GM12878 (cell line): ENCODE results near the gene C2CD4D. TPM values are rescaled to one million over a fixed set of nuclear protein-coding genes. Genes with fewer than 3 reads are reported as not detected.

Source experiments
- ATF2 ChIP-seq: IDR thresholded peaks from 2 replicates; pipeline ENCODE4 v1.6.1; 2012; ENCODE audit warnings: low read length, inconsistent platforms
- BACH1 ChIP-seq: fragments of 450-650 bp; IDR thresholded peaks from 2 replicates; pipeline ENCODE4 v1.6.1; 2017; ENCODE audit warnings: mild to moderate bottlenecking, borderline replicate concordance
- CBX5 ChIP-seq: sonication (generic); IDR thresholded peaks from 2 replicates; pipeline ENCODE4 v1.6.1; 2016; ENCODE audit warnings: low read depth, moderate library complexity, mild to moderate bottlenecking, inconsistent platforms
- CEBPB ChIP-seq, 2 experiments: fragments of 150-350 bp in 1 of 2; IDR thresholded peaks; 2 replicates each; pipeline ENCODE4 v1.6.1; 2012 to 2014; ENCODE audit warnings: low read depth in 2 of 2, low read length in 2 of 2, borderline replicate concordance in 1 of 2, inconsistent platforms in 1 of 2
- CHD4 ChIP-seq: fragments of 200-600 bp; sonication (generic); IDR thresholded peaks from 2 replicates; pipeline ENCODE4 v1.6.1; 2016; ENCODE audit warnings: mild to moderate bottlenecking
- CREB1 ChIP-seq: IDR thresholded peaks from 2 replicates; pipeline ENCODE4 v1.6.1; 2012; ENCODE audit warnings: low read depth, mild to moderate bottlenecking, inconsistent platforms
- FOXK2 ChIP-seq: fragments of 450-650 bp; IDR thresholded peaks from 2 replicates; pipeline ENCODE4 v1.6.1; 2017; ENCODE audit warnings: mild to moderate bottlenecking, moderate library complexity
- GABPA ChIP-seq: IDR thresholded peaks from 2 replicates; pipeline ENCODE4 v1.6.1; 2014; ENCODE audit warnings: antibody characterized with exemption, low read depth, mild to moderate bottlenecking, inconsistent platforms
- HSF1 ChIP-seq: fragments of 150-350 bp; IDR thresholded peaks from 2 replicates; pipeline ENCODE4 v1.6.1; 2014; ENCODE audit warnings: mild to moderate bottlenecking, low read depth, low read length
- IKZF1 ChIP-seq: fragments of 450-650 bp; conservative IDR thresholded peaks from 2 replicates; pipeline ENCODE4 v1.6.1; 2017; ENCODE audit warnings: antibody characterized with exemption, mild to moderate bottlenecking
- KLF5 ChIP-seq: fragments of 450-650 bp; IDR thresholded peaks from 2 replicates; pipeline ENCODE4 v1.6.1; 2014; ENCODE audit warnings: mild to moderate bottlenecking; ENCODE audit not compliant: partially characterized antibody
- LARP7 ChIP-seq: fragments of 450-650 bp; IDR thresholded peaks from 2 replicates; pipeline ENCODE4 v1.6.1; 2017; ENCODE audit warnings: mild to moderate bottlenecking
- MTA3 ChIP-seq: IDR thresholded peaks from 2 replicates; pipeline ENCODE4 v1.6.1; 2012; ENCODE audit warnings: low read length, inconsistent platforms, borderline replicate concordance
- MYB ChIP-seq: fragments of 150-350 bp; IDR thresholded peaks from 2 replicates; pipeline ENCODE4 v1.6.1; 2014; ENCODE audit warnings: mild to moderate bottlenecking, low read depth, low read length, borderline replicate concordance
- PAX8 ChIP-seq: fragments of 450-650 bp; IDR thresholded peaks from 2 replicates; pipeline ENCODE4 v1.6.1; 2017; ENCODE audit warnings: mild to moderate bottlenecking, moderate library complexity
- SIX5 ChIP-seq: IDR thresholded peaks from 2 replicates; pipeline ENCODE4 v1.6.1; 2011; ENCODE audit warnings: mild to moderate bottlenecking, low read depth, low read length, moderate library complexity; ENCODE audit not compliant: severe bottlenecking
- TCF3 ChIP-seq: IDR thresholded peaks from 2 replicates; pipeline ENCODE4 v1.6.1; 2012; ENCODE audit warnings: low read depth, mild to moderate bottlenecking, low read length, borderline replicate concordance; ENCODE audit not compliant: insufficient read depth
- ZBTB33 ChIP-seq: fragments of 450-650 bp; IDR thresholded peaks from 2 replicates; pipeline ENCODE4 v1.6.1; 2017; ENCODE audit warnings: mild to moderate bottlenecking
- ZNF687 ChIP-seq: fragments of 450-650 bp; IDR thresholded peaks from 2 replicates; pipeline ENCODE4 v1.6.1; 2017; ENCODE audit warnings: mild to moderate bottlenecking, moderate library complexity
- polyA plus RNA-seq, 11 experiments: library from polyadenylated mRNA; depleted of rRNA in 4 of 11; unstranded in 6 of 11; stranded (reverse) in 5 of 11; fragments of >200 nt; fragmentation: Nextera tagmentation in 4 of 11; fragmentation: Illumina TruSeq in 1 of 11; extraction: Ambion mirVana in 4 of 11; extraction: Trizol in 1 of 11; gene quantifications; 1 replicate in 1 of 11; 2 replicates in 10 of 11; pipeline versions ENCODE4 v1.2.1 to v1.2.3, GENCODE V29; 2011 to 2016; ENCODE audit warnings: inconsistent platforms in 2 of 11, missing spikeins in 2 of 11, low read depth in 1 of 11
- total RNA-seq, 4 experiments: library from RNA; depleted of rRNA in 3 of 4; stranded (reverse); fragments of >200 nt in 3 of 4; fragmentation: Illumina TruSeq in 1 of 4; extraction: Trizol in 1 of 4; gene quantifications; 2 replicates each; pipeline versions ENCODE4 v1.2.1 to v1.2.3, GENCODE V29; 2013 to 2021
- TF ChIP-seq, protein P1 (sequence below): fragments of 450-650 bp; IDR thresholded peaks from 2 replicates; pipeline ENCODE4 v1.6.1; 2017; ENCODE audit warnings: low read depth, mild to moderate bottlenecking, moderate library complexity

The C2CD4D gene
- total and polyA plus RNA-seq, 10 of the 15 experiments (the other 5 are each of a cell fraction or from before 2014, with no cell fraction given) = 0.03 to 0.67 (median 0.13) TPM; not detected in 4

GRCh38 chr1:151838222-151839081 is 1.2 kb downstream of the C2CD4D start (continued):
- TF ChIP-seq ZNF687 (peak; percentile 88), HSF1 (no peak), MYB (no peak), BACH1 (no peak), TCF3 (peak; percentile 65; the same call in 1 of the 2 replicates), GABPA (no peak), IKZF1 (peak; percentile 93), CREB1 (no peak), ZBTB33 (no peak), MTA3 (no peak), CBX5 (no peak), SIX5 (no peak), LARP7 (peak; percentile 56), KLF5 (no peak), PAX8 (no peak), CEBPB (IDR thresholded peaks at IDR 0.05; ENCODE audit: borderline replicate concordance in 1 of 2, low read depth in 2 of 2, low read length in 2 of 2) (no peak), FOXK2 (no peak), CHD4 (no peak), ATF2 (no peak)
- TF ChIP-seq, protein P1, sequence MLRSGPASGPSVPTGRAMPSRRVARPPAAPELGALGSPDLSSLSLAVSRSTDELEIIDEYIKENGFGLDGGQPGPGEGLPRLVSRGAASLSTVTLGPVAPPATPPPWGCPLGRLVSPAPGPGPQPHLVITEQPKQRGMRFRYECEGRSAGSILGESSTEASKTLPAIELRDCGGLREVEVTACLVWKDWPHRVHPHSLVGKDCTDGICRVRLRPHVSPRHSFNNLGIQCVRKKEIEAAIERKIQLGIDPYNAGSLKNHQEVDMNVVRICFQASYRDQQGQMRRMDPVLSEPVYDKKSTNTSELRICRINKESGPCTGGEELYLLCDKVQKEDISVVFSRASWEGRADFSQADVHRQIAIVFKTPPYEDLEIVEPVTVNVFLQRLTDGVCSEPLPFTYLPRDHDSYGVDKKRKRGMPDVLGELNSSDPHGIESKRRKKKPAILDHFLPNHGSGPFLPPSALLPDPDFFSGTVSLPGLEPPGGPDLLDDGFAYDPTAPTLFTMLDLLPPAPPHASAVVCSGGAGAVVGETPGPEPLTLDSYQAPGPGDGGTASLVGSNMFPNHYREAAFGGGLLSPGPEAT = no peak
